GM19395 (cell line): Measurements from ENCODE around the gene PDLIM5.
A peak's percentile ranks its signal among the peaks of the same experiment; 100 is the strongest.

Experiments
- ATAC-seq: cut with Tn5 transposase; IDR thresholded peaks from one replicate; pipeline ENCODE4 v1.9.1; 2021; ENCODE audit warnings: mild to moderate bottlenecking, moderate library complexity; ENCODE audit not compliant: unreplicated experiment

The PDLIM5 gene

DNA sequence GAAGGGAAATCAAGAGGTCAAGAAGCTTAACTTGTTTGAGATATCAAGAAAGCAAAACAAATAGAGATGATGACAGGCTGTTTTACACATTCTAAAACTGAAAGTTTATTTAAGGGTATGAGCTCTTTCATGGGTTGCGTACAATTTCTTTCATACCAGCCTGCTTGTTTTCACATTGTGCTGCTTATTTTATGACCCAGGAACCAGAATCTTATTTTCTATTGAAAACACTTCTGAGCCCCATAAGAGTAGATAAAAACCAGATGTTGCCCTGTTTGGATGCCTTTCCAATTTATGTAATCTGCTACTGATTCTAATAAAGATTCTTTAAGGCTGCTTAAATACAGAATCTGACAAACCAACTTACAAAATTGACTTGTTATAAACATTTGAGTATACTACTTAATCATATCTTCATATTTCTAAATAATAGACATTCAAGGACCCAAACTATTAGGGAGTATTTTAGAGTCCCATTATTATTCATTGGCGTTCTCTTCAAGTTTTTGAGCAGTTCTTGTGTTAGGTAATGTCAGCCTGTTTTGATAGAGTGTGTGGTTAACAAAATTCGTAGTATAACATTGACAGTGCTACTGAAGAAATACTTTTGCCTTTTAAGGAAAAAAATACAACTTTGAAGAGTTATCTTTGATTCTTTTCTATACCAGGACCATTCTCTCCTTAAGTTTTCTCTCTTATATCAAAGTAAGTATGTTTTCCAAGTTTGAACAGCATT is 74.4 kb downstream of the PDLIM5 start:
- peak; percentile 85 for ATAC-seq

DNA sequence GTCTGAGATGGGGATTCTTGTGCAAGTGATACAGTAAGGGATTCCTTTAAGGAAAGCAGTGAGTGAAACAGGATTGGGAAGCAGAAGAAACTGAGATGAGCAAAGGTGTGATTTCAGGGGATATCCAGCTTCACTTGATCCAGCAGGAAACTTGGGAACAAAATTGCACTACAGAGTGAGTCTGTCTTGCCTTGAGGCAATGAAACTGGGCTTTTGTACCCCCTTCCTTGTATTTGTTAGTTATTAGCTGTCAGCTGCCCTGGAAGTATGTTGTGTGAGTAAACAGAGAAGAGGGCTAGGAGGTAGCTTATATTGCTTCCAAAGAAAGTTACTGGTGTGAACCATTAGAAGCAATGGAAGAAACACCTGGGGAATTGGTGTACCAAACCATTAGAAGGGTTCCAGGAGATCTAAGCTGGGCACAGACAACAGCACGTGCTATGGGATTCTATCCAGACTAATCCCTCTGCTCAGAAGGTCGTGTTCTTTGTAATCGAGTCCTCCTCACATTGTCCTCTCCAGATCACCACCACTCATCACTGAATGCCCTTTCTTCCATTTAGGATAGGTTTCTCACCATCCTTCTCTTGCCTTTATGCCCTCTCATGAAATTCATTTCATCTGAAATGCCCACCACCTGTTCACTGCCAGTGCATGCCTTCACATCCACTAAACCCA is 76.0 kb downstream of the PDLIM5 start:
- no peak for ATAC-seq

DNA sequence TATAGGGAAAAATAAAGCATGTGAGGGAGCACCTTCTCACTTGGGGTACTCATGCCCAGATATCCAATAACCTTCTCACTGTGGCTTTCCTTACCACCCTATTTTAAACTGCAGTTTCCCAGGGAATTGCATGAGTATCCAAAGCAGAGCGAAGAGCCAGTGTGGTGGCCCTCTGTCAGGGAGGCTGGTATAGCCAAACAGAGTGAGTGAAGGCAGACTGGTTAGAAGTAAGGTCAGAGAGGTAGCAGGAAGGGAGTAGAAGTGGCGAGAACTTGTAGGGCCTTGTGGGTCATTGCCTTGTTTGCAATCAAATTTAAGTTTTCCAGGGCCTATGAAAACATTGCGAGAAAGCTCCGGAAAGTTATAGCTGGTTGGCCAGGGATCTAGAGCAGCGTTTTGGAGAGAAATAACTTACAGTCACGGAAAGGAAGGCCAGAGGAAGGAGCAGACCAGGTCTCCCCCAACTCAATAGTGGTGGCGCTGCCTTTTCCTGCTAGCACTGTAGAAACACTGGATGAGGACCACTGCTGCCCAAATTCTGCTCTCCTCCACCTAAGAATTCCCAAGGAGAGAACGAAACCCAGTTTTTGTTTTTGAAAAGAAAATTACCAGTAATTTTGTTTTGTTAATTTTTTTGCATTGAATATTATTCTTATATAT is 77.2 kb downstream of the PDLIM5 start:
- no peak for ATAC-seq

DNA sequence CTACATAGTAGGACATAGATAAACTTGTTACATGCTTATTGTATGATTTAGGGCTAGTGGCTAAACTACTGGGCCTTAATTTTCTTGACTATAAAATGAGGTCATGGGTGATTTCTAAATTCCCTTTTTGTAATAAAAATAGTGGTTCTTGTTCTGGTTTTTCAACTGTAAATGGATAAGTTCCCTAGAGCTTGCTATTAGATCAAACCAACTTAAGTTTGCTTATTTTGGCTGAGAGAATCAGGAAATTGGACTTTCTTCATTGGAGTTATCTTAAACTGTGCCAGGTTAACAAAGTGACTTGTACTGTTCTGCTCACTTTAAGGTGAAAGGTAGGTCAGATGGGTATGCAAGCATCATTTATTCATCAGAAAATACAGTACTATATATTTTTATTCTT is 78.3 kb downstream of the PDLIM5 start:
- ATAC-seq: no peak

DNA sequence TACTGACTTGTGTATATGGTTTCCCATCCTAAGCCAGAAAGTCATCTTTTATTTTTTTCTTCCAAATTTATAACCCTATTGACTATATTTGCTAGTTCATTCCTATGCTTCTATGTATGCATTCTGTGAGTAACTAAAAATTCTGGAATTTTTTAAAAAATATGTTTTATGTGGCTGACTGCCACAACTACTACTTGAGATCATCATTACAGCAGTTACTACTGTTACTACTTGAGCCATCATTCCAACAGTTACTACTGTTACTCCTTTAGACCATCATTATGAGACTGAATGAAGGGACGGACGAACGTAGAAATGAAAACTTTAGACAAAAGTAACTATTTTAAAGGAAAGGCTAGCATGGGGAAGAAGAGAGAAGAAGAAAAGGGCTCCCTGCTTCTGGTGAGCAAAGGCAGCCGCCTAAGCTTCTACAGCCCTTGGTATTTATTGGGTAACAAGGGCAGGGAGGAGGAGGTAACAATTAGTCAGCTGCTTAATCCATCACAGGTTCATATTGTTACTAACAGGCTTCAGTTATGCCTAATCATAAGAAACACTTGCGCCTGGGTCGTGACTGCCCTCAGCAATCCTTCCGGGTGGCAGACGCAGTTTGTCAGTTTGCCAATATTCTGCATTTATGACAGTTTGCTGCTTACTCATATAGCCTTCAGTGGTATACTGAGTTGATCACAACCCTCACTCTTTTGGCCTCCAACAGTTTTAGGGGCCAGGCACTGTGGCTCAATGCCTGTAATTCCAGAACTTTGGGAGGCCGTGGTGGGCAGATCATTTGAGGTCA is 80.4 kb downstream of the PDLIM5 start:
- ATAC-seq: no peak

DNA sequence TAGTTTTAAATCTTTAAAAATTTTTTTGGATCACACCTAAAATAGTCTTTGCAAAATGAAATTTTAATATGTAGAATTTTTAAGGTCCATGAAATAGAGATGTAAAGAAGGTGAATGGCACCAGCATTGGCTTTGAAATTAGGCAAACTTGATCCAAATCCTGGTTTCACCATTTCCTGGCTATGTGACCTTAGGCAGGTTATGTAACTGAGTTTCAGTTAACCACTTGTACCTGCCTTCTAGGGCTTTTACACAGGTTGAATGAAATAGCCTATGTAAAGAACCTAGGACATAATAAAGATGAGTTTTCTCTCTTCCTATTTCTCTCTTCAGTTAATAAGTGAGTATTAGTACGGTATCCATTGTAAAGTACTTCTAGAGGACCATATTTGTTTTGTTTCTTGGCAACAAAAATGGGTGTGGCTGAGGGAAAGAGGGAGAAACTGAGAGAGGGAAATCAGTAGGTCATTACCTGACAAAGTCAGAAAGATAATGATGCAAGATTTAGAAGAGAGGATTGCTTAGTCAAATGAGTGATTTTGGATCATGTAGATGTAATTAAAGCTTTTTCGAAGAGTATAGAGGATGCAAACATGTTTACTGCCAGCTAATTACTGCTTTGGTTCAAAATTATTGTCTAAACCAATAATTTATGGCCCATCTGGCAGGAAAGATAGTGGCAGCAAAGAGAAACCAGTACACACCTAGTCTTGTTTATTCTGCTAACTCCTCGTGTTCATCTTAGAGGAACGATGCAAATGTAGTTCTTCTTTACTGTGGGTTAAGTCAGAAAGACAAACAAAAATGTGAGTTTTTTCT is 81.9 kb downstream of the PDLIM5 start:
- ATAC-seq: no peak

DNA sequence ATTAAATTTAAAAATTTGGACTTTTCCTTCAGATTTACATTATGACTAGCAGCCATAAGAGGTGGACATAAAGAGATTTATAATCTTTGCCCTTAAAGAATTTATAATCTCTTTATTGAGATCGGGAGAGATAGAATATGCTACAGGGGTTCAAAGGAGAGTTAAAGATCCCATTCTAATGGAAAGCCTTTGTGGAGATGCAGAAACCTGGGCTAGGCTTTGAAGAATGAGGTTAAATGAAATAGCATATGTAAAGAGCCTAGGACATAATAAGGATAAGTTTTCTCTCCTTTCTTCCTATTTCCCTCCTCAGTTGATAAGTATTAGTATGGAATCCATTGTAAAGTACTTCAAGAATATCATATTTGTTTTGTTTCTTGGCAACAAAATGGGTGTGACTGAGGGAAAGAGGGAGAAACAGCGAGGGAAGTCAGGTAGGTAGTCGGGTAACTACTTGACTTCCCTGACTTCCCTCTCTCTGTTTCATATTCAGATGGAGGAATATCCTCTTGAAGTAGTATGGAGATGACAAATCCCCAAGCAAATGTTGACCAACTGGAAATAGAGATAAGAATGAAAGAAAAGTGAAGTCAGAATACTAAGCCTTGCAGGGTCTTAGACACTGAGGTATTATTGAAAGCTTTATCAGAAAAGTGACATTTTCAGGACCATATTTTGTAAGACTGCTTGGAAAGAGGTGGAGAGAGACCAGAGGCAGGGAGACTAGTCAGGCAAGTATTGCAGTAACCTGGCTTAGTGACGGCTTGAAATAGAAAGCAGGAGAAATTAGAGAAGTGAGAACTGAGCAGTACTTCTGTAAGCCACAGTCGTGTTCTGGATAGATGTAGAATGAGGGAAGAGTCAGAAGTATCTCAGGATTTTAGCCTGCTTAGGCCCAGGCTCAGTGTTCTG is 82.9 kb downstream of the PDLIM5 start:
- ATAC-seq: peak; percentile 96

DNA sequence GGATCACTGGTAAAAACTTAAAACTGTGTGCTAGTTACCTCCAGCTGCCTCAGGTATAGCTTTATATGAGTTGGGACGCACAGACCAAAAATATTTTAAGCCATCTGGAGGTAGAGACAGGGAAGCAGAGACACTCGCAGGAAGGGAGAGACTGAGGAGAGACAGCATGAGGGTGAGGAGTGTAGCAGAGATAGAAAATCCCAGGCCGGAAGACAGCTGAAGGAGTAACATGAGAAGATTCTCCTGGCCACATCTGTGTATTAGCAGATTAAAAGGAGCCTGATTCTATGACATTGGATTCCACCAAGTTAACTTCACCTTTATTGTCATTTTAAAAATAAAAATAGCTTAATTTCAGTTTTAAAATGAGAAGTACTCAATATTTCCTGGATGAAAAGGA is 84.3 kb downstream of the PDLIM5 start:
- no peak for ATAC-seq

DNA sequence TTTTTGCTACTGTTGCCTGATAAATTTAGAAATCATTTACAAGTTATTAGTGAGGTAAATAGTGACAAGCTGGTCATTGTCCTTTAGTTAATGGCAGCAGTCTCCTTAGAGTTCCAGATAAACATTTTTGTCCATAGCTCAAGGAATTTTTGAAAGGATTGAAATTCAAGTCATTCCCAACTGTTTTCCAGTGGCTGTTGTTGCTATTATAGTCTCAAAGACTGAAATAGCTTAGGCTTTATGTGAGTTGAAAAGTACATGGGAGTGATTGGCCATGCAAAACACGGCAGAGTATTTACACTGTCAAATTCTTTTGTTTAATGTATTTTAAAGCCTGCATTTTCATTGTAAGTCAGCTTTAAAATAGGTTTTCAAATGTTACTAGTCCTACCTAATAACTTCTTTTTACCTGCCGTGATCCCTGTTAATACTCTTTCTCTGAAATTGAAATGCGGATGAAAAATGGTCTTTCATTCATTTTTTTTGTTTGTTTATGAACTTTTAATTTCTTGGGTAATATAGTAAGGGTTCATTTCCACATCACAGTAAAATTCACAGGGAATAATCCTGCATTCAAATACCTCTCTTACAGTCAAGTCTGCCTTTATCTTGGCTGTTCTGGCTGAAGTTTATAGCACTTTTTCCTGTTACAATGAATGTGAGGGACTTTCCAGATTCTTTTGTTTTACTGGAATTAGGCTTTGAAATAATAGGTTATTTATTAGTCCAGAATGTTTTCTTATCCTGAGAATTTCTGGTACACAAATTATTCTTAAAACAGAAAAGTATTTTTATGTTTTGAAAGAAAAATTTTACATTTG is 85.1 kb downstream of the PDLIM5 start:
- ATAC-seq: no peak

DNA sequence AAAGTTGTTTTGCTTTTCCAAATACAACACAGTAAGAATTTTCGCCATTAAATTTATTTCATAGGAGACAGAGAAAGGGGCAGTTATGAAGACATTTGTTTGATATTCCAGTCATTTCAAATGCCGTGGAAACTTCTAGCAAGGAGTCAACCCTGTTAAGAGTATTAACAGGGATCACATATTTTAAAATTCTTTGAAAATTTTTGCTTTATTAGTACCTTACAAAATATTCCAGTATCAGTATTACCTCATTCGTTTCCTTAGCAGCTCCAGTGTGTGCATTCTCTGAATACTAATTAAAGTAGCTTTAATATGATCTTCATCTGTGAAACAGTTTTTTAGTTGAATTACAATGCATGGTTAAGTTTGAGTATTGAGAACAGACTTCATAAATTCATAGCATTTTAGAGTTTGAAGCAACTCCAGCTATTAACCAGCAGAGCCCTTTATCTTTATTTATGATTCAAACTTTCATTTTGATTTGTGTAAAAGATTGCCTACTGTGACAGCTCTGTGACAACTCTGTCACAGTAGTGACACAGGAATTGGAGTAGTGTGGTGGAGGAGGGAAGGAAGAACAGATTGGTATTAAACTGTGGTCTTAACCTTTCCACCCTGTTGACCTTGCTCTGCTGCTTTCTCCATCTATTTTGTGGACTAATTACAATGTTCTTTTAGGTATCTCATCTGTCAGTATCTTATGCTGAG is 86.3 kb downstream of the PDLIM5 start:
- no peak for ATAC-seq

DNA sequence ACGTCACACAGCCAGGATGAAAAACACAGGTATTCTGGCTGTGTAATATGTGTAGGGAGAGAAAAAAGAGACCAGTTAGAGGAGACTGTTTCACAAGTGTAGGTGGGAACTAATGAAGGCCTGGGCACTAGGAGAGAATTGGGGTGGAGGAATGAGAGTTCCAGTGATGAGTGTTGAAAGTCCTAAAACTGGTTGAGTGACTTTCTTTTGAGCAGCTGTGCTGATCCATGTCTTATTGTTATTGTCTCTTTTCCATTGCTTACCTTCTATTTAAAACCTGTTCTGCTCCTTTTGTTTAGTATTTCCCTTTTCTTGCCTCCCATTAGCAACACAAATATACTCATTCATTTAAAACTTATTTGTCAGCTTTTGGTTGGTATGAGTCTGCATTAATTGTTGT is 88.7 kb downstream of the PDLIM5 start:
- ATAC-seq: no peak

DNA sequence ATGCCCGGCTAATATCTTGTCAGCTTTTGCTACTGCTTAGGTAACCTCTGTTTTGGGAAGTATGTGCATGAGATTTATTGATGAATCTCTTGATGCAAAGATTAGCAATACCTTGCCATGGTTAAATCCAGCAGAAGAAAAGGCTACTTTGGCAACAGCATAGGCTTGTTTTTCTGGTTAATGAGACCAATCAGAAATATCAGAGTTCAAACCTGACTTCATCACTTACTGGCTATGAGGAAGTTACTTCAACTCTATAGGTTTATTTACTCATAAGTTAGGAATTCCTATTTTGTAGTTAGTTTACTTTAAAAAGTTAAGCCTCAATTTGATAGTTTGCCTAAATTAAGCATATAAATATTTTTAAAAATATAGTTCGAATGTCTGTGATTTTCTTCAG is 93.1 kb downstream of the PDLIM5 start:
- ATAC-seq: no peak

DNA sequence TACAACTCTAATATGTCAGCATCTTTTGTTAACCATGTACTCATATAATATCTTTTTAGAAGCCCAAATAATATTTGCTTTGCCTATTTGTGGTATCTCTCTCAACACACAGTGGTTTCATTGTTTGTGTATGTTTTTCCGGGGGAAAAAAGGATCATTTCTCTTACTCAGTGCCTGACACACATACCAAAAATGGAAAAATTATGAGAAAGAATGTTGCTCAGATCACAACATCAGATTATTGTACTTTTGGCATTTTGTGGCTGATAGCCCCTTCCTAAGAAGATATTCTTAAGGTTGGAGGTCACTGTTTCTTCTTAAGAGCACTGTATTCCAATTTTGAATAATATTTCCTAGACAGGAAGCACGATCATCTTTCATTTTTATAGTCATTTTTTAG is 93.6 kb downstream of the PDLIM5 start:
- no peak for ATAC-seq

DNA sequence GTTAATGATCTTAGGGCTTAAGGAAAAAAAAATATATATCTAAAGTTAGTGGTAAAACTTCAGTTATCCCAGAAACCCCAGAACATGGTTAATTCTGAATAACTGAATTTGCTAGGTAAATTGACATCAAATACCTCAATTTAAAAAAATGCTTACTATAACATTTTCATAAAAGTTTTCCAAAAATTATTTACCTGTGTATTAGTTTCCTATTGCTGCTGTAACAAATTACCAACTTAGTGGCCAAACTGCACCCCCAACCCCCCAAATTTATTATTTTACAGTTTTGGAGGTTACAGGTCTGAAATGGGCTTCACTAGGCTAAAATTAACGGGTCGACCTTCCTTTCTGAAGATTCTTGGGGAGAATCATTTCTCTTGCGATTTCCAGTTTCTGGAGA is 95.2 kb downstream of the PDLIM5 start:
- no peak for ATAC-seq

DNA sequence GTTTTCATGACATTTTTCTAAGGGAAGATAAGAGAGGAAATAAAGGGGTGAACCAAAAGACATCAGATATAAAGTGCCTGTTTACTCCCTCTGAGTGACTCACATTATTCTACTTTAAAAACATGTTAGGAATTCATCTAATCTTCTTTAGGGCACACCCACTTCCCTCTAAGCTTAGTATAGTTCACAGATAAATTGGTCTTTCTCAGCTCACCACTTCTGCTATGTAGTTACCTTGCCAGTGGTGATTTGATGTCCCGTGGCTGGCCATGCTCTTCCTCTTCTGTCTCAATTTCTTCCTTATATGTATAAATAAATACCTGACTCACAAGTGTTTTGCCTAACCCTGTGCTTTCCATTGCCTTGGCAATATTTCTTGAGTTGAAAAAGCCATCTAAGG is 96.8 kb downstream of the PDLIM5 start:
- no peak for ATAC-seq

DNA sequence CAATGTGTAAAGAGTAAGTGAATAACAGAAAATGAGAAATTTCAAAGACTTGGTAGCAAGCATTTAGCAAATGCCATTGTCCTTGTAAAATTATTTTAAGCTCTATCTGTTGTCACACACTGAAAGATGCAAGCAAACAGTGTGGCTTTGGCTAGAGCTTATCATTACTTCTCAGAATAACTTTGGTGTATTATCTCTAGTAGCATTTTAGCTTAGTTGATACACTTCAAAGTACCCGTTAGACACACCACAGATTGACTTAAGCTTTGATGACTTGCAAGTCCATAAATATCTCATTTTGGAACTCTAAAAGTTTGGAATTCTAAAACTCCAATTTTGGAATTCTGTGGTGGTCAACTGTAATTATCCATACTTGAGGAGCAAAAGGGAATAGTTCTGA is 98.6 kb downstream of the PDLIM5 start:
- no peak for ATAC-seq

DNA sequence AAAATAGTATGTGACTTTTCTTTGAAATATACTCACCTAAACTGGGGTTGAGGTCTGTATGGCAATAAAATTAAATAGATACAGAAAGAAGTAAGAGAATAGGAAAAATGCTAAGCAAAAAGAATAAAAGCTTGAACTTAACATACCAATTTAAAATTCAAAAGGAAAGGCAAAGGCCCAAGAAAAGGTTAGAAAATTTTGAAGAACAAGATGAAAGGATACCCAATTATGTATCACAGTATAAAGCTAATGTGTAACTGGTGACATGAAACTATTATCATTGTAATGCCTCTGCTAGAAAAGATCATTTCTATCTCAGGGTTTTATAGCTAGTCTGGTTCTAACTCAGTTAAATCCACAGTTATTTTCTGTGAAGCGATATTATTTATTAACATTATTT is 99.1 kb downstream of the PDLIM5 start:
- ATAC-seq: no peak
